ENCODE data around the gene NLRP1. TPM values are rescaled to one million over a fixed set of nuclear protein-coding genes. Genes with fewer than 3 reads are reported as not detected.

The NLRP1 gene
- total RNA-seq, 1 donor from 2014 or later, result 48.1 TPM

Other genes starting within 250 kb of the NLRP1 start
- gene NUP88, start 164.8 kb downstream of the NLRP1 start, total RNA-seq, result 43.3 and 46.6 TPM in 2 replicates
- 35.7 and 46.5 TPM in 2 replicates for gene RPAIN, start 164.3 kb downstream of the NLRP1 start, total RNA-seq
- 147 and 162 TPM in 2 replicates for gene C1QBP, start 145.4 kb downstream of the NLRP1 start, total RNA-seq
- 17.7 and 19.1 TPM in 2 replicates for gene DHX33, start 115.5 kb downstream of the NLRP1 start, total RNA-seq
- gene DERL2, start 98.3 kb downstream of the NLRP1 start, total RNA-seq, result 90.1 and 99.6 TPM in 2 replicates
- 12.2 and 13.1 TPM in 2 replicates for gene MIS12, start 97.9 kb downstream of the NLRP1 start, total RNA-seq

All from astrocyte (in vitro differentiated cells and primary cell).